Choroid plexus epithelial cell (primary cell): ENCODE measurements around the gene ZNF239.
A peak's percentile ranks its signal among the peaks of the same experiment; 100 is the strongest.
"Not testable (repeated sequence)": the region's sequence is repeated elsewhere in the genome, so short reads cannot be mapped to it uniquely, and the experiment has no call there.

ENCODE experiments used
- DNase-seq: peaks from one replicate; pipeline ENCODE4 v3.0.0-alpha.2; 2010; ENCODE audit warnings: low read depth
- H3K4me3 ChIP-seq: 2 replicates; pipeline ENCODE4 v1.5.1; 2011; ENCODE audit warnings: low read depth, mild to moderate bottlenecking, control low read depth, low read length, moderate library complexity
- TF ChIP-seq, protein P1 (sequence below): conservative IDR thresholded peaks from 2 replicates; pipeline ENCODE4 v1.5.1; 2011; ENCODE audit warnings: low read depth, mild to moderate bottlenecking, control low read depth, inconsistent platforms, low read length, moderate library complexity

Gene ZNF239

DNA sequence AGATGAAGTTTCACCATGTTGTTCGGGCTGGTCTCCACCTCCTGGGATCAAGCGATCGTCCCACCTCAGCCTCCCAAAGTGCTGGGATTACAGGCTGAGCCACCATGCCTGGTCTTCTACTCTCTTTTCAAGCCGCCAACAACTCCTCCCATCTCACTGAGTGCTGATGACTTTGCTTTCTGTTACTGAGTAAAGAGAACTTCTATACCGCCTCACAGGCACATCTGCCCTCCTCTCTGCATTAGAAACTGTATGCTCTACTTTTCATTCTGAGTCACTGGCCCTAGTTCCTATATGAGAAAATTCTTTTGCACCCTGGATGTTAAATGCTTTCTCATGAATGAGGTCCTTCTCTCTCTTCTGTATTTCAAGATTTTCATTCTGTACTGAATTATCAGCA is 2.2 kb upstream of the ZNF239 start:
- DNase-seq, result no peak
- TF ChIP-seq, protein P1, sequence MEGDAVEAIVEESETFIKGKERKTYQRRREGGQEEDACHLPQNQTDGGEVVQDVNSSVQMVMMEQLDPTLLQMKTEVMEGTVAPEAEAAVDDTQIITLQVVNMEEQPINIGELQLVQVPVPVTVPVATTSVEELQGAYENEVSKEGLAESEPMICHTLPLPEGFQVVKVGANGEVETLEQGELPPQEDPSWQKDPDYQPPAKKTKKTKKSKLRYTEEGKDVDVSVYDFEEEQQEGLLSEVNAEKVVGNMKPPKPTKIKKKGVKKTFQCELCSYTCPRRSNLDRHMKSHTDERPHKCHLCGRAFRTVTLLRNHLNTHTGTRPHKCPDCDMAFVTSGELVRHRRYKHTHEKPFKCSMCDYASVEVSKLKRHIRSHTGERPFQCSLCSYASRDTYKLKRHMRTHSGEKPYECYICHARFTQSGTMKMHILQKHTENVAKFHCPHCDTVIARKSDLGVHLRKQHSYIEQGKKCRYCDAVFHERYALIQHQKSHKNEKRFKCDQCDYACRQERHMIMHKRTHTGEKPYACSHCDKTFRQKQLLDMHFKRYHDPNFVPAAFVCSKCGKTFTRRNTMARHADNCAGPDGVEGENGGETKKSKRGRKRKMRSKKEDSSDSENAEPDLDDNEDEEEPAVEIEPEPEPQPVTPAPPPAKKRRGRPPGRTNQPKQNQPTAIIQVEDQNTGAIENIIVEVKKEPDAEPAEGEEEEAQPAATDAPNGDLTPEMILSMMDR, result no peak
- H3K4me3 ChIP-seq, result no peak overlapping the region

DNA sequence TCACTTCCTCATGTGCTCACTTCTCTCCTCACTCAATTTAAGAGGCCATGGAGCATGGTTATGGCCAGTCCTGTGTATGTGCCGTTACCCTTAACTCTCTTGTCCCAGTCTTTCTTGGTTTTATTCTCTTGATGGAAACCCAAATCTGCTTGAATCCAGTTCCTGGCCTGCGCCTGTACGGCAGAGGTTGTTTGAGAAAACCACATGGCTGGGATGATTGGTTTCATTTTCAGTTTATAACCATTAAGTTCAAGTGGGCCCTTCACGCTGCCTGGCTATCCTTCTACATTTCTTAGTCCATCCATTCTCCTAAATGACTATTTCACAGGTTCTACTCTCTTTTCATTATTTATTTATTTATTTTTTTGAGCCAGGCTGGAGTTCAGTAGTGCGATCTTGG is 1.6 kb upstream of the ZNF239 start:
- H3K4me3 ChIP-seq, result no peak overlapping the region
- TF ChIP-seq, protein P1, result no peak
- no peak for DNase-seq

DNA sequence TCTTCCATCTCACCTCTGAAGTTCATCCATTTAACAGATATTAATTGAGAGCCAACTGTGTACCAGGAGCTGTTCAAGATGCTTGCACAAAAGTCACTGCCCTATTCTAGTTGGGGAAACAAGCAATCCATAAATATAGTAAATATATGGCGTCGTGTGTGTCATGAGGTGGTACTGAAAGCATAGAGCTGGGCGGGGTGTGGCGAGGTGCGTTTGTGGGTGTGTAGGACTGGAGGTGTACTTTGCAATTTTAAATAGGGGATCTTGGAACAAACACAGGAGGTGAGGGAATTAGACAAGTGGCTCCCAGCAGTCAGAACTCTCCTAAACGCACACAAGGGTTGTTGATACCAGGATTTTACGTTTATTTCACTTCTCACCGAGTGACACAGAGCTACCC is 490 bp upstream of the ZNF239 start:
- no peak for DNase-seq
- peak overlapping the region; percentile 70 for H3K4me3 ChIP-seq
- TF ChIP-seq, protein P1, result no peak

DNA sequence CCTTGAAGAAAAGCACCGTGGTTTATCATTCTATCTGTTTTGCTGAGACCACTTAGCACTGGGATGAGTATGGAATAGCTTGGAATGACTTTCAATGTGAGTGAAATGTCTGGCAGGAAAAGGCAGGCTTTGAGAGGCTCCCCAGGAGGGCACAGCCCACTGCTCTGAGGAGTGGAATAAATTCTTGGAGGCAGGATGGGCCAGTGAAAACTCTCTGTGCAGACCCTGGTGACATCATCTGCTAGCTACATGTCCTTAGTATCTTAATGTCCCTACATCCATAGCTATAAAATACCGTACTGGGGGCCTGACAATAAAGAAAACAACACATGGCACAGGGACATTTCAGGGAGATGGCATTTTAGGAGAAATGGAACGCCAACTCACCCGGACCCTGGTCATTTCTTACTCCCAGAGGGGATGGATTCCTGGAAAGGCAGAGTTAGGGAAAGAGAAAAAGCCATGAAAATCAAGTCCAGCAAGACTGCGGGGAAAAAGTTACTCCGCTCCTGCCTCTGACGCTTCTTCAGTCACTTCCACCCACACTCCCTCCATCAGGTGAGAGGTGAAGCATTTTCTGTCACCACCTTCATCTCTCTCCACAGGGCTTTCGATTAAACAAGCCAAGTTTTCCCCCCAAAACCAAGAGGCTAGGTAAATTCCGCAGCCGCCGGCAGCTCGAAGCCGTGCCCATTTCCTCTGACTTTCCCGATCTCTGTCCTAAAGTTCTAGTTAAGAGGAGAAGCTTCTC is 991 bp downstream of the ZNF239 start:
- peak overlapping the region; percentile 70 for H3K4me3 ChIP-seq
- DNase-seq, result peak; percentile 28
- TF ChIP-seq, protein P1, result no peak

DNA sequence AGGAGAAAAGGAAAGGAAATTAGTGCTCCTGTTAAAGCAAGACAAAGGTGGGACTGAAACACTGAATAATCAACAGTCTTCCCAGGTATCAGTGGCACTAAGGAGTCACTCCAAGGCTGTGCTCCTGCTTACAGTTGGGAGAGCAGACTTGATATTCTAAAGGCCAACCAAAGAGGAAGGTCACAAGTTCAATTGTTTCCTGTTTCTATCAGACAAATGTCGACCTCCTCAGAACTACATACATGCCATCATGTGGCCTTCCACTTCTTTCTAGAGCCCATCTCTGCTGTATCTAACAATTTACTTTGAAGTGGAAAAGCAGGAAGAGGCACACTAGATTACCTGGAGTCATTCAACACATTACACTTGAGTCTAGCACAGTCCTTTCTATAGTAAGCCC is 3.4 kb downstream of the ZNF239 start:
- DNase-seq, result no peak
- H3K4me3 ChIP-seq, result no peak overlapping the region
- TF ChIP-seq, protein P1, result no peak

DNA sequence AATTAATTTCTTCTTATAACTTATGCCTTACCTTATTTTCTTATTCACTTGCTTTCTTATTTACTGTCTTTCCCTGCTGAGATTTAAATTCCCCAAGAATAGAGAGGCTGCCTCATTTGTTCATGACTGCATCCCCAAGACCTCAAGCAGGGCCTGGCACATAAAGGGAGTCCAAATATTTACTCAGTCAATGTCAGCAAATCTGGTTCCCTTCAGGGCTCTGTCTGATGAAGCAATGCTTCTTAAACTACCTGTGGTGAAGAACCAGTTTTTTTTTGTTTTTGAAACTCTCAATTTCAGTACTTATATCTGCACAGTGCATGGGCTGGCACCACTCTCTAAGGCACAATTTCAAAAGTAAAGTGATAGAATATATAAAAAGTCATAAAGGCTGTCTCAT is 4.7 kb downstream of the ZNF239 start:
- DNase-seq, result no peak
- no peak overlapping the region for H3K4me3 ChIP-seq
- TF ChIP-seq, protein P1, result no peak

DNA sequence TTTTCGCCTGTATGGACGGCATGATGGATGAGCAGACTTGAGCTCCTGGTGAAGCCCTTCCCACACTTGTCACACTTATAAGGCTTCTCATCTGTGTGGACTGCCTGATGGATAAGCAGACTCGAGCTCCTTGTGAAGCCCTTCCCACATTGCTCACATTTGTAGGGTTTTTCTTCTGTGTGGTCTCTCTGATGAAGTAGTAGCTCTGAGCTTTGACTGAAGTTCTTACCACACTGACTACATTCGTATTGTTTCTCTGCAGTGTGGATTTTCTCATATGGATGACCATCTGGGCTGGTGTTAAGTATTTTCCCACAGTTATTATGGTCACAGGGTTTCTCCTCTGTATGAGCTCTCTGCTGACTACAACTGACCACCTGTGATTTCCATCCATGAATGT is 17.2 kb downstream of the ZNF239 start:
- H3K4me3 ChIP-seq, result no peak overlapping the region
- TF ChIP-seq, protein P1, result no peak
- DNase-seq, result no peak

DNA sequence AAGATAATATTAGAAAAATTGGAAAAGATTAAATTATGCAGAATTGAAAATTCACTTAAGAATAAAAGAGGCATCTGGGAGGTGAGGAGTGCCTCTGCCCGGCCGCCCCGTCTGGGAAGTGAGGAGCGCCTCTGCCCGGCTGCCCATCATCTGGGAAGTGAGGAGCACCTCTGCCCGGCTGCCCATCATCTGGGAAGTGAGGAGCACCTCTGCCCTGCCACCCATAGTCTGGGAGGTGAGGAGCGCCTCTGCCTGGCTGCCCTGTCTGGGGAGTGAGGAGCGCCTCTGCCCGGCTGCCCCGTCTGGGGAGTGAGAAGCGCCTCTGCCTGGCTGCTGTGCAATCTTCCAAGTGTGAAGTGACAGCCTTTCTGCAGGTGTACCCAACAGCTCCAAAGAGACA is 30.7 kb downstream of the ZNF239 start:
- not testable (repeated sequence) for H3K4me3 ChIP-seq, DNase-seq
